ENCODE data around the gene KRI1. TPM values are rescaled to one million over a fixed set of nuclear protein-coding genes. Genes with fewer than 3 reads are reported as not detected.

The KRI1 gene
- total and polyA plus RNA-seq, 7 donors = 14.8 to 21.6 (median 20.2) TPM

GRCh38 chr19:10566658-10567410, 1.0 kb upstream of the KRI1 start:
- H3K4me1 ChIP-seq = peaks cover 33% of the 10 kb centered on the region
- H3K4me3 ChIP-seq = peak overlapping the region; percentile 92
- peak overlapping the region; percentile 82 for H3K27ac ChIP-seq
- no peaks in the 10 kb centered on the region for H3K27me3 ChIP-seq (ENCODE audit: insufficient read depth in 3 of 3, low read length in 2 of 3)
- peaks cover 0 to 13% of the 10 kb centered on the region in 2 donors for H3K36me3 ChIP-seq (ENCODE audit: insufficient read depth in 1 of 2, low read depth in 1 of 2)
- ATAC-seq = no peak
- intact Hi-C loops (cut with DNase I) = loop anchor here in 1 of 2 donors (5.0 kb wide), 2 partner anchors 65 to 165 kb away; partner anchors contain the start of genes CDC37 and KEAP1
- 55 to 60% (median 58%) methylated on average over 19 of the region's 19 CpGs for WGBS, 3 donors
- no peak for TF ChIP-seq CTCF (IDR thresholded peaks at IDR 0.05)
- no peaks in the 10 kb centered on the region for H3K9me3 ChIP-seq
- peak in 1 of 2 donors; percentile 63 for DNase-seq

GRCh38 chr19:10566408-10566657, 523 bp upstream of the KRI1 start:
- Histone ChIP-seq H3K4me1 (peaks cover 33% of the 10 kb centered on the region), H3K9me3 (no peaks in the 10 kb centered on the region), H3K27ac (peak overlapping the region; percentile 82), H3K4me3 (peak overlapping the region; percentile 92), H3K27me3 (ENCODE audit: insufficient read depth in 3 of 3, low read length in 2 of 3) (no peaks in the 10 kb centered on the region), H3K36me3 (ENCODE audit: insufficient read depth in 1 of 2, low read depth in 1 of 2) (peaks cover 0 to 18% of the 10 kb centered on the region in 2 donors)
- ATAC-seq (no peak), DNase-seq (no peak)
- 3 to 7% (median 6%) methylated on average over 4 of the region's 4 CpGs for WGBS, 3 donors
- intact Hi-C loops (cut with DNase I) = loop anchor here in 1 of 2 donors (5.0 kb wide), 2 partner anchors 64 to 164 kb away; partner anchors contain the start of genes CDC37 and KEAP1
- TF ChIP-seq CTCF (IDR thresholded peaks at IDR 0.05) = no peak

- peak overlapping the region; percentile 92 for H3K4me3 ChIP-seq
- peaks cover 0 to 31% of the 10 kb centered on the region in 2 donors for H3K36me3 ChIP-seq (ENCODE audit: insufficient read depth in 1 of 2, low read depth in 1 of 2)
- no peak for TF ChIP-seq CTCF (IDR thresholded peaks at IDR 0.05)
- H3K27ac ChIP-seq = peak overlapping the region; percentile 82
- peak; percentile 52 to 67 for DNase-seq
- peak in 2 of 4 donors; percentile 9 to 25 for ATAC-seq
- H3K27me3 ChIP-seq (ENCODE audit: insufficient read depth in 3 of 3, low read length in 2 of 3) = no peaks in the 10 kb centered on the region
- H3K4me1 ChIP-seq = peaks cover 33% of the 10 kb centered on the region
- WGBS, 3 donors = 17 to 33% (median 23%) methylated on average over 10 of the region's 10 CpGs
- intact Hi-C loops (cut with DNase I) = loop anchor here in 1 of 2 donors (5.0 kb wide), 2 partner anchors 63 to 163 kb away; partner anchors contain the start of genes CDC37 and KEAP1
- no peaks in the 10 kb centered on the region for H3K9me3 ChIP-seq
These were observed 713 bp downstream of the KRI1 start for GRCh38 chr19:10565028-10565566.

- H3K4me1 ChIP-seq = peaks cover 19% of the 10 kb centered on the region
- intact Hi-C loops (cut with DNase I) = no loop called here
- H3K4me3 ChIP-seq = no peak overlapping the region
- H3K9me3 ChIP-seq = no peaks in the 10 kb centered on the region
- no peaks in the 10 kb centered on the region for H3K27me3 ChIP-seq (ENCODE audit: insufficient read depth in 3 of 3, low read length in 2 of 3)
- H3K36me3 ChIP-seq (ENCODE audit: insufficient read depth in 1 of 2, low read depth in 1 of 2) = peaks cover 0 to 56% of the 10 kb centered on the region in 2 donors
- WGBS, 3 donors = 82 to 87% (median 86%) methylated on average over 5 of the region's 5 CpGs
- TF ChIP-seq CTCF (IDR thresholded peaks at IDR 0.05) = no peak
- no peak overlapping the region for H3K27ac ChIP-seq
- no peak for ATAC-seq
- no peak for DNase-seq
These were observed 3.2 kb downstream of the KRI1 start for GRCh38 chr19:10562609-10563008.
